ENCODE measurements around the gene CHST6.
"Not testable (repeated sequence)": the region's sequence is repeated elsewhere in the genome, so short reads cannot be mapped to it uniquely, and the experiment has no call there.

Gene CHST6

GRCh38 chr16:75495076-75495674 is at the start of gene CHST6:
Gene CHST6, minus strand, starts transcription at chr16:75495441. Its CDS starts 15,613 bp downstream, at chr16:75479828.
- no peak for DNase-seq

DNA sequence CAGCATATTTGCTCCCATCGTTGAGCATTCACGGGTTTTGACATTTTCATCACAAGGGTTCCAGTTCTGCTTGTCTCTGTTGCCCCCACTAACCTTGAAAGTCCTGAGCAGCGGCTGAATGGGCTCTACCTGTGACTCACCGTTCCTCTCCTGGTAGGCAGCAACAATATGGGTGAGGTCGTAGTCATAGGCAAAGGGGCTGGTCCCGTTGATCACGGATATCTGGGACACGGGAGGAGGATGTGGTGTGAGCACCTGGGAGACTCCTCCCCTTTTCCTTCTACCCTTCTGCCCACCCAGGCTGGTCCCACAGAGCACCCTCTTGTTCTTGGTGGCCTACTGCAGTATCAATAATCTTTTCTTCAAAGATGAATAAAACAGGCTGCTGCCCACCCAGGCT is 47.2 kb upstream of the CHST6 start:
- DNase-seq: not testable (repeated sequence)

- DNase-seq: no peak
Observed at GRCh38 chr16:75541236-75541635, 46.0 kb upstream of the CHST6 start.

DNA sequence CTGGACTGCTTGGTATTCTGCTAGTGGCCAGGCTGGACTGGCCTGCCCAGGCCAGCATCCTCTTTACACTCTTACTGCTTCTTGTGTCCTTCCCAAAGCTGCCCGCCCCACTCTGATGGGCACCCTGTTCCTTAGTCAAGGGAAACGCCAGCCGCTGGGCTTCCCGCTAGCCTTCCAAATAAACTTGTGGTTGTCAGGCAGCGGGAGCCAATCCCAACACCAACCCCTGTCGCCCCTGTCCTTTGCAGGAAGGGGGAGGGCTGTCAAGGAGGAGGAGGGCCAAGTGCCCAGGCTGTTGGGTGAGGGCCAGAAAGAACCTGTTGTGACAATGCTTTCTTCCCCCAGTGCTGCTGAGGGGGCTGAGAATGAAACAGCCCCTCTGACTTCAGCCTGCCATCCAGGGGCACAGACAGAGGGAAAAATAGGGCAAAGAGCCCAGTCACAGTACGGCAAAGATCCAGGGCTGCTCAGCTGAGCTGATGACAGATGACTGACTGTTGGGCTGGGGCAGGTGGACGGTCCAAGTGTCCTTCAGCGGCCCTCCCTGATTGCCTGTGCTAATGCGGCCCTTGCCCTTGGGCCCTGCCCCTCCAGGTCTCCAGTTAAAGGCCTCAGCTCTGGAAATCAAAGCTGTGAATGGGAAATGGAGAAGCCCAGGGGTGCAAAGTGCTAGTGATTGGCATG is 43.8 kb upstream of the CHST6 start:
- not testable (repeated sequence) for DNase-seq

DNA sequence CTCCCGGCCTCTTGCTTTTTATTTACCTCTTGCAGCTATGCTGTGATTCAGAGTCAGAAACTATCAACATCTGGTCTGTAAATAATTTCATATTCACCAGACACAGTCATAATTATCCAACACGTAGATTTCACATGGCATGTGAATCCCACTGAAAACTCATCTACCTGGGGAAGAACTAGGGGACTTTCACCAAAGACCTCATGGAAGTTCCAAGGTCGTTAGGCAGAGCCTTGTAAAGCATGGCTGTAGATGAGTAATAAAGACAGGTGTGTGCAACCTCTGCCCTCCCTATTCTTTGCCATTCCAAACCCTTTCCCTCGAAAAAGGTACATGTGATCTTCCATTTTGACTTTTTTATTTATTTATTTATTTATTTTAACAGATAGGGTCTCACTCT is 42.5 kb upstream of the CHST6 start:
- DNase-seq: no peak

DNA sequence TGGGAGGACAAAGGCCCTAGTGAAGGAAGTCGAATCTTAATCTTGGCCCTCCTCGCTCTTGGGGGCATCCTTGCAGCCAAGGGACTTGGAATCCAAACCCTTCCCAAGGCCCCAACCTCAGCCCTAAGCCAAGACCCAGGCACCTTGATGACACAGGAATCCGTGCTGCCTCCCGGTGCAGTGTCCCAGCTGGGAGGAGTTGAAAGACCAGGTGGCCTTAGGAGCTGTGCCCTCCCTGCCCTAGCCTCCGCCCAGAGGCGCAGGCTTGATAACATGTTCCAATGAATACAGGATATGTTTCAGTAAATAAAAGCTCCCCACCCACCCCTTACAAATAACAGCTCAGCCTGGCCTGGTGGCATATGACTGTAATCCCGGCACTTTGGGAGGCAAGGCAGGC is 40.7 kb upstream of the CHST6 start, which contains the start of gene CHST5:
Gene CHST5 (minus strand): TSS at position 208 of the 400 bp plus-strand sequence. CDS start 5,724 bp downstream, outside the sequence.
- no peak for DNase-seq

DNA sequence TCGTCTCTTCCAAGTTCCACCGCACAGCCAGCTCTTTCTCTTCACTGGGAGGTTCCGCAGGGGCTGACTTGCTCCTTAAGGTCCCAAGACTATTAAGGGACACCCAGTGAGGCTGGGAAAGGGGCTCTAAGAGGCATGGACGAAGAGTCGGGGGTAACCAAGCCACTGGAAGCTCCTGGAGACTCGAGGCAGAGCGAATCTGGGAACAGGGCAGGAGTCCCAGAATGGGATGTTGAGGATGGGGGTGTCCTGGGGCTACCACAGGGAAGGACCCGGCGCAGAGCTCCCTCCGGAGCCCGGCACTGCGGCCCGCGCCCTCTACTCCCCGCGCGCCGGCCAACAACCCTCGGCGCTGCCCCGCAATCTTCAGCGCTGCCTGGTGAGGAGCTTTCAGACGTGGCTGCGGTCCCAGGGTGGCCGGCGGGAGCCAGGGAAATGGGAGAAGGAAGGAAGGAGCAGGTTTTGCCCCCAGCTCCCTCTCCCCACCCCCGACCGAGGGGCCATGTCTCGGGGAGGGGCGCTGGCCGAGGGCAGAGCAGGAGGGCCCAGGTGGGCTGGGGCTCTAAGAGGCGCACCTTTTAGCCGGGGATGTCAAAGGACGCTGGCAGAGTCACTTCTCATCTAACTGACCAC is 40.1 kb upstream of the CHST6 start:
- no peak for DNase-seq

DNA sequence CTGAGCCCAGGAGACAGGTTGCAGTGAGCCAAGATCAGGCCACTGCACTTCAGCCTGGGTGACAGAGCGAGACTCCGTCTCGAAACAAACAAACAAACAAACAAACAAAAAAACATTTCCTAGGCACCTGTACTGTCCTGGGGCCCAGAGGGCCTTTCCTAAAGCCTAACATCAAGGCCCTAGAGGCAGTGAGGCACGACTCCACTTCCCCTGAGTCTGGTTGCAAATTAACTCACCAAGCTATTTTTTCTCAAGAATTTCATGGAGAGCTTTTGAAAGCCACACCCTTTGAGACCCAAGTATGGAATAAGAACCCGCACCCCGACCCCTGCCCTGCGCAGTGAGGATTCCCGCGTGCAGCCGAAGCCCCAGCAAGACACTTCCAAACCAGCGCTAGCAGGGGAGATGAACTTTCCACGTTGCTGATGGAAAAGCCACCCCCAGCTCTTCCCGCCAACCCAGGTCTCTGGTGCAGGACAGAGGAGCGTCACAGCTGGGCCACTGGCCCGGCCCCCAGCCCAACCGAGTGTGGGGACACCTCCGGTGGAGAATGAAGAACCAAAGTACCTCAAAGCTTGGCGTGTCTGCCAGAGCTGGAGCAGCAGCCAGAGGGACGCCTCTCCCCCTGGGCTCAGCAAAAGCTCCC is 39.4 kb upstream of the CHST6 start:
- no peak for DNase-seq

DNA sequence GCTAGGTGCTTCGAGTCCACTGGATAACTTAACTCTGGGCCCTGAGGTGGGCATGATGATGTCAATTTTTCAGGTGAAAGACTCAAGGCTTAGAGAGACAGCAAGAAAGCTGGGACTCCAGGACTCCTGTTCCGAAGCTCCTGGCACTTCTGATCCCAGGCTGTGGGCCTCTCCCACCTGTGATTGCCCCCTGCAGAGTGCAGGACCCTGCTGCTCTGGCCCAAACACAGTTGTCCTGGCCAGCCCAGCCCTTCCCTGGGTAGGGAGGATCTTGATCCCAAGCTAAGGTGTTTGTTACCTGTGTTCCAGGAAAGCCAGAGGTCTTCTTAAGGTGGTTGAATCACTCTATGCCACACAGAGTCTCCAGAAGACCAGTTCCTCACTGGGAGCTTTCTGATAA is 37.5 kb upstream of the CHST6 start:
- no peak for DNase-seq

- no peak for DNase-seq
Observed at GRCh38 chr16:75532142-75532765, 37.0 kb upstream of the CHST6 start.

- DNase-seq: no peak
Observed at GRCh38 chr16:75529959-75530358, 34.7 kb upstream of the CHST6 start.

- no peak for DNase-seq
Observed at GRCh38 chr16:75529056-75529905, 34.0 kb upstream of the CHST6 start.

- DNase-seq: no peak
Observed at GRCh38 chr16:75527825-75528299, 32.6 kb upstream of the CHST6 start.

GRCh38 chr16:75526032-75526790 is 31.0 kb upstream of the CHST6 start:
- no peak for DNase-seq

- no peak for DNase-seq
Observed at GRCh38 chr16:75519175-75519574, 23.9 kb upstream of the CHST6 start.

DNA sequence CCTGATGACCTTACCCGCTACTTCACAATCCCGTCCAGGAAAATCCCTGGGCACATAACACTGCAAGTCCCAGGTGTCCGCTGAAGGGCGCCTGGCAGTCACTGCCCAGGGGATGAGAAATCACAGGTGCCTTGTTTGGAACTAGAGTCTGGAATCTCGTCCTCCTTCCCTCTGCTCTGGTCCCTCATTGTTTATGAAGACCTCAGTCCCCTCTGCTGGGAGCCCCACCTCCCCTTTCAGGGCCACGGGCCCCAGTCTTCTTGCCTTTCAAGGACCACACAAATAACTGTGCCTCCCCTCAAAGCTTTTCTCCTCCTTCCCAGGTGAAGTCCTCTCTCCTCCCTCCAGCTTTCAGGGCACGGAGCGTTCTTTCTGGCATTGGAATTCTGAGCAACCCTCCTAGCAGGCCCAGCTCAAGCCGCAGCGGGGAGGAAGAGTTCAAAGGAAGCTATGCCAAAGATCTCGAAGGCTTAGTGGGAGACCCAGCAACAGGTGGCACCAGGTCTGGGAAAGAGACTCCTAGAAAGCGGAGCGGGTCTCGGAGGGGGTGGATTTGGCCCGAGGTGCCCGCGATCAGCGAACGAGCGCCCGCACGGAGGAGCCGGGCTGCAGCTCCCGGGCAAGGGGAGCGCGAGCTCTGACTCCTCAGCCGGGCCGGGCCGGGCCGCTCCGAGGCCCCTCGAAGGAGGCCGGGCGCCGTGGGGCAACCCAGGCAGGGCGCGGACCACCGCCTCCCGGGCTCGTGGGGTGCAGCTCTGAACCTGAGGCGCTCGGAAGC is 21.1 kb upstream of the CHST6 start:
- not testable (repeated sequence) for DNase-seq

GRCh38 chr16:75514296-75514695 is 19.1 kb upstream of the CHST6 start:
- DNase-seq: no peak

- no peak for DNase-seq
Observed at GRCh38 chr16:75506574-75506973, 11.3 kb upstream of the CHST6 start.

DNA sequence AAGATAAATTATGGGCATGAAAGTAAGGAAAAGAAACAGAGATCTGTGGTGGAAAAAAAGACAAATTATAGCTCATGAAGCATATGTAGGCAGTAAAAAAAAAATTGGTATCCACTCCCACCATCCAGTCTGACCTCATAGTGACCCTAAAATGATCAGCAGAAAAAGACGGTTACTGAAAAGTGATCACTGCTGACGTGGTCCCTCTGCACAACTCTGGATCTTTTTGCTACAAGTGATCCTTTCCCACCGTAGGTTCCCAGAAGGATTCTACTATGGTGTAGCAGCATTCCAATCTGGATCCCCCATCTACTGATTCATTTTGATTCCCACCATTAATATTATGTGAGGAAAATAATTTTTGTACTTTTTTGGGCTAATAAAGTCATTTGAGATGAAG is 10.9 kb upstream of the CHST6 start:
- DNase-seq: no peak

DNA sequence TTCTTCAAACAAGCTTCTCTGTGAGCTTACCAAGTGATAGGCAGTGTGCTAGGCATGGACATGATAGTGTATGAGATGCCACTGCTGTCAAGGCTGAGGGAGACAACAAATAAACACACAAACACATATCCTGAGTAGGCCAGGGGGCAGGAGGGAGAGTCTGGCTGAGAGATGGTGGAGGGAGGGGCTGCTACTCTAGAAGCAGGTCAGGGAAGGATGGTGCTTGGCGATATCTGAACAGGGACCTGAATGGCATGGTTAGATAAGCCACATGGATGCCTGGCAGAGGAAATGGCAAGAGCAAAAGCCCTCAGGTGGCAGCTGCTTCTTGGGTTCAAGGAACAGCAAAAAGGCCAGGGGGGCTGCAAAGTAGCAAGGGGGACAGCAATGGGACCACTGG is 8.6 kb upstream of the CHST6 start:
- no peak for DNase-seq
